ENCODE results near the gene ABL2.

- no peak for TF ChIP-seq MAX (IDR thresholded peaks at IDR 0.05)
- TF ChIP-seq TCF12 (IDR thresholded peaks at IDR 0.05; ENCODE audit: low read depth), result no peak
- no peak for TF ChIP-seq YY1 (IDR thresholded peaks at IDR 0.05; ENCODE audit: low read depth)
- TF ChIP-seq RAD21 (IDR thresholded peaks at IDR 0.05; ENCODE audit: low read depth), result no peak
- TF ChIP-seq ZBTB7A (IDR thresholded peaks at IDR 0.05; ENCODE audit: low read depth), result no peak
- no peak for TF ChIP-seq EP300 (IDR thresholded peaks at IDR 0.05; ENCODE audit: borderline replicate concordance)
These were observed 104.6 kb downstream of the ABL2 start for GRCh38 chr1:179124873-179125272.
